AG04450 (cell line): Measurements from ENCODE around the gene TLR3. TPM values are rescaled to one million over a fixed set of nuclear protein-coding genes. Genes with fewer than 3 reads are reported as not detected.

ENCODE experiments used
- CTCF ChIA-PET: fragments of 300-600, 350-600 bp; formaldehyde crosslinking; extraction: SDS; loops from one replicate; lab custom pipeline; 2022; ENCODE audit warnings: antibody characterized with exemption, inconsistent platforms; lab: Charles Lee
- POLR2A ChIA-PET: fragments of 350-600 bp; formaldehyde crosslinking; extraction: SDS; loops from one replicate; lab custom pipeline; 2021; ENCODE audit warnings: antibody characterized with exemption, inconsistent platforms; lab: Yijun Ruan, JAX
- DNase-seq: peaks from one replicate; pipeline ENCODE4 v3.0.0-alpha.2; 2011; ENCODE audit warnings: low read depth, low spot score
- H3K27ac ChIP-seq: one replicate; pipeline ENCODE4 v1.5.1; 2012; ENCODE audit warnings: low read depth, low read length, control low read depth
- H3K27me3 ChIP-seq: one replicate; pipeline ENCODE4 v1.6.0; 2012; ENCODE audit warnings: low read length; ENCODE audit not compliant: control insufficient read depth, insufficient read depth
- H3K4me3 ChIP-seq: 2 replicates; pipeline ENCODE4 v1.5.1; 2011; ENCODE audit warnings: mild to moderate bottlenecking, low read depth, low read length, control low read depth
- H3K9me3 ChIP-seq: 2 replicates; pipeline ENCODE4 v1.5.1; 2012; ENCODE audit warnings: low read length; ENCODE audit not compliant: control insufficient read depth, insufficient read depth
- CTCF ChIP-seq: IDR thresholded peaks from 2 replicates; pipeline ENCODE4 v1.5.1; 2011; ENCODE audit warnings: low read depth, low read length, control low read depth, inconsistent platforms
- polyA plus RNA-seq: library from polyadenylated mRNA; depleted of rRNA; stranded (reverse); fragments of >200 nt; gene quantifications from 2 replicates; pipeline ENCODE4 v1.2.3, GENCODE V29; 2011

TLR3 gene
- polyA plus RNA-seq, 1 experiment: 1.1 TPM

GRCh38 chr4:186021461-186022167 lies 47.3 kb upstream of the TLR3 start:
- CTCF ChIA-PET: interaction anchor here (0.5 to 4.7 kb wide), 28 partner anchors 8 to 1042 kb away, joined by 3 to 127 read pairs (median 4); no protein-coding TSS in a partner anchor
- Histone ChIP-seq H3K4me3 (no peak overlapping the region), H3K27me3 (no peaks in the 10 kb centered on the region), H3K9me3 (no peaks in the 10 kb centered on the region), H3K27ac (no peak overlapping the region)
- TF ChIP-seq CTCF: peak; percentile 86
- POLR2A ChIA-PET: no interaction called here
- DNase-seq: no peak

GRCh38 chr4:186023975-186024374 lies 45.0 kb upstream of the TLR3 start:
- CTCF ChIA-PET: interaction anchor here (0.9 to 1.0 kb wide), 2 partner anchors 14 kb away, joined by 3 to 5 read pairs; no protein-coding TSS in a partner anchor
- H3K27me3 ChIP-seq: no peaks in the 10 kb centered on the region
- no peak for DNase-seq
- no peaks in the 10 kb centered on the region for H3K9me3 ChIP-seq
- no peak overlapping the region for H3K4me3 ChIP-seq
- POLR2A ChIA-PET: no interaction called here
- TF ChIP-seq CTCF: no peak
- H3K27ac ChIP-seq: no peak overlapping the region

- no peak for TF ChIP-seq CTCF
- Histone ChIP-seq H3K27ac (no peak overlapping the region), H3K9me3 (no peaks in the 10 kb centered on the region), H3K4me3 (no peak overlapping the region), H3K27me3 (no peaks in the 10 kb centered on the region)
- ChIA-PET POLR2A (no interaction called here), CTCF (interaction anchor here (1.0 to 2.3 kb wide), 2 partner anchors 13 to 383 kb away, joined by 5 to 7 read pairs; no protein-coding TSS in a partner anchor)
- DNase-seq: no peak
These were observed 44.1 kb upstream of the TLR3 start for GRCh38 chr4:186024637-186025407.

GRCh38 chr4:186025408-186025690 lies 43.6 kb upstream of the TLR3 start:
- CTCF ChIA-PET: interaction anchor here (2.3 to 3.0 kb wide), 2 partner anchors 12 to 384 kb away, joined by 7 to 19 read pairs; no protein-coding TSS in a partner anchor
- H3K27ac ChIP-seq: no peak overlapping the region
- no peak for TF ChIP-seq CTCF

GRCh38 chr4:186027405-186027804 lies 41.6 kb upstream of the TLR3 start:
- H3K27me3 ChIP-seq: peaks cover 3% of the 10 kb centered on the region
- no peak for TF ChIP-seq CTCF
- no peak for DNase-seq
- no peak overlapping the region for H3K4me3 ChIP-seq
- no peak overlapping the region for H3K27ac ChIP-seq
- POLR2A ChIA-PET: no interaction called here
- CTCF ChIA-PET: interaction anchor here (2.3 to 3.0 kb wide), 2 partner anchors 10 to 386 kb away, joined by 7 to 19 read pairs; no protein-coding TSS in a partner anchor
- H3K9me3 ChIP-seq: no peaks in the 10 kb centered on the region

More at GRCh38 chr4:186025408-186025690, 43.6 kb upstream of the TLR3 start:
- POLR2A ChIA-PET: no interaction called here
- Histone ChIP-seq H3K9me3 (no peaks in the 10 kb centered on the region), H3K4me3 (no peak overlapping the region), H3K27me3 (no peaks in the 10 kb centered on the region)
- no peak for DNase-seq
